HG03571 (cell line): ENCODE measurements around the gene DRGX.

Experiments
- ATAC-seq: cut with Tn5 transposase; IDR thresholded peaks from one replicate; pipeline ENCODE4 v1.9.1; 2021; ENCODE audit not compliant: unreplicated experiment

Gene DRGX

DNA sequence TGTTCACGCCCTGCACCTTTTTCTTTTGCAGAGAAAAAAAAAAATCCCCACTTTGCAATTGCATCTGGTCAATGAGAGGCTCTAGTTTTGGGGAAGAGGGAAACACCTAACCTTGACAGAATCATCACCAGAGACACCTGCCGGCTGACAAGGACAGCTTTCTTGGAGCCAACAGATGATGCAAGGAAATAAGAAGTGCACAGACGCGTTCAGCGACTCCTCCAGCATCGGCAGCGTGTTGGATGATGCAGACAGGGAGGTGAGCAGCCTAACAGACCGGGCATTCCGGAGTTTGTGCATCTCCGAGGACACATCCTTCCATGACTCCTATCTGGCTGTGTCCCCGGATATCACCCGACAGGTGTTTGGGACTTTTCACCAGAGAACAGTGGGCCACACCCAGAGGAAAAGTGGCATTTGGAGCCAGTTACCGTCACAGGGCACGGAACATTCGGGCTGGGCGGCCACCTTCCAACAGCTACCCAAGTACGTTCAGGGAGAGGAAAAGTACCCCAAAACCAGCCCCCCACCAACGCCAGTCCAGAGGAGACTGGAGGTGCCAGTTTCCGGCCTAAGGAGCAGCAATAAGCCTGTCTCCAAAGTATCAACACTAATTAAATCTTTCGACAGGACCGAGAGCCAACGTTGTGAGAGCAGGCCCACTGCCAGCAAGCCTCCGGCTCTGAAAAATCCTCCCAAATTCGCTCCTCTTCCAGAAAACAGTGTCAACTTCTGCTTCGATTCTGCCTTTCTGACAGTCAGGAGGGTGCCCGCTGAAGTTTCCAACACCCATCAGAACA is 73.3 kb downstream of the DRGX start:
- no peak for ATAC-seq

DNA sequence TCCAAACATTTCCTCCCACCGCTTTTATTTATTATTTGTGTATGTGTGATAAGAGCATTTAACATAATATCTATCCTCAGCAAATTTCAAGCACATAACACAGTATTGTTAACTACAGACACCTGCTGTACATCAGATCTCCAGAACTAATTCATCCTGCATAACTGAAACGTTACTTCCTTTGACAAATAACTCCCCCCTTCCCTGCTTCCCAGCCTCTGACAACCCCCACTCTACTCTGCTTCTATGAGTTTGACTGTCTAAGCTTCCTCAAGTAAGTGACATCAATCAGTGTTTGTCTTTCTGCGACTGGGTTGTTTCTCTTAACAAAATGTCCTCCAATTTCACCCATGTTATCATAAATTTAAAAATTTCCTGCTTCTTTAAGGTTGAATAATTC is 74.9 kb downstream of the DRGX start:
- ATAC-seq: no peak

DNA sequence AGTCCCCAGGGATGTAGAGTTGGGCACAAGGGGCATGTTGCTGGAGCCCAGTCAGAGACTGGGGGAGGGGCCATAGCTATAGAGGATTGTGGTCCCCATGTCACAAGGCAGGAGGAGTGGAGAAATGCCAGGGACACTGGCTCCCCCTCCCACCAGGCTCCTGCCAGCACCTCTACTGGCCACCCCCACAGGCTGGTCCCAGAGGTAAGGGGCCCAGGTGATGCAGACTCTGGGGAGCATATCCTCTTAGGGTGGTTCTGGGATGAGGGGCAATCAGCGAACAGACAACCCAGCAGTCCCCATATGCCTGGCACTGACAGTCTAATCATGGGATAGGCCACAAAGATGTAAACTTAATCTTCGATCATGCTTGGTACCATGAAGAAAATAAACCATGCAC is 75.7 kb downstream of the DRGX start:
- no peak for ATAC-seq

DNA sequence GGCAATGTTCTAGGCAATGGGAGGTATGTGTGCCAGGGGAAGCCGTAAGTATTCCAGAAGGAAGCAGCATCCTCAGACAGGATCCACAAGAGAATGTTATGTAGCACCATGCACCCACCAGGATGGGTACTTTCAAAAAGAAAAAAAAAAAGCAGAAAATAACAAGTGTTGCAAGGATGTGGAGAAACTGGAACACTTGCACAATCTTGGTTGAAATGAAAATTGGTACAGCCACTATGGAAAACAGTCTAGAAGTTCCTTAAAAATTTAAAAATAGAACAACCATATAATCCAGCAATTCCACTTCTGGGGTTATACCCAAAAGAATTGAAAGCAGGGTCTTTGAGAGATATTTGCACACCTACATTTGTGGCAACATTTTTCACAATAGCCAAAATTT is 76.7 kb downstream of the DRGX start:
- ATAC-seq: no peak

GRCh38 chr10:49318755-49319154 is 77.1 kb downstream of the DRGX start:
- ATAC-seq: no peak

GRCh38 chr10:49318028-49318427 is 77.9 kb downstream of the DRGX start:
- no peak for ATAC-seq

- ATAC-seq: no peak
Measured at GRCh38 chr10:49314806-49315205, 81.1 kb downstream of the DRGX start.
